ENCODE data around the gene CDK7. TPM values are rescaled to one million over a fixed set of nuclear protein-coding genes. Genes with fewer than 3 reads are reported as not detected.

CDK7 gene
- total RNA-seq, 2 donors from 2014 or later: 39.9 to 40.2 TPM

- DNase-seq (ENCODE audit: low spot score in 2 of 2): no peak
- H3K36me3 Mint-ChIP-seq: no peaks in the 10 kb centered on the region
- no peaks in the 10 kb centered on the region for H3K9me3 Mint-ChIP-seq
- no peak overlapping the region for H3K27ac Mint-ChIP-seq
- no peak for ATAC-seq
These were observed 36.2 kb downstream of the CDK7 start for GRCh38 chr5:69270840-69271239.

GRCh38 chr5:69271376-69271775, 36.7 kb downstream of the CDK7 start:
- ATAC-seq (no peak), DNase-seq (ENCODE audit: low spot score in 2 of 2) (no peak)
- H3K27ac Mint-ChIP-seq: peak overlapping the region; percentile 1 to 51
- no peaks in the 10 kb centered on the region for H3K36me3 Mint-ChIP-seq
- no peaks in the 10 kb centered on the region for H3K9me3 Mint-ChIP-seq

- H3K27ac Mint-ChIP-seq: no peak overlapping the region
- no peak for DNase-seq (ENCODE audit: low spot score in 2 of 2)
- ATAC-seq: no peak
- H3K9me3 Mint-ChIP-seq: no peaks in the 10 kb centered on the region
- peaks cover 0 to 10% of the 10 kb centered on the region in 2 donors for H3K36me3 Mint-ChIP-seq
These were observed 40.9 kb downstream of the CDK7 start for GRCh38 chr5:69275563-69275962.

- DNase-seq (ENCODE audit: low spot score in 2 of 2): no peak
- no peaks in the 10 kb centered on the region for H3K9me3 Mint-ChIP-seq
- ATAC-seq: no peak
- no peak overlapping the region for H3K27ac Mint-ChIP-seq
- peaks cover 0 to 10% of the 10 kb centered on the region in 2 donors for H3K36me3 Mint-ChIP-seq
These were observed 41.9 kb downstream of the CDK7 start for GRCh38 chr5:69276422-69277174.

- no peaks in the 10 kb centered on the region for H3K9me3 Mint-ChIP-seq
- no peak for ATAC-seq
- H3K36me3 Mint-ChIP-seq: peaks cover 0 to 10% of the 10 kb centered on the region in 2 donors
- peak overlapping the region in 1 of 2 donors; percentile 67 for H3K27ac Mint-ChIP-seq
- no peak for DNase-seq (ENCODE audit: low spot score in 2 of 2)
These were observed 44.8 kb downstream of the CDK7 start for GRCh38 chr5:69279517-69279916.

- H3K36me3 Mint-ChIP-seq: peaks cover 0 to 10% of the 10 kb centered on the region in 2 donors
- no peak overlapping the region for H3K27ac Mint-ChIP-seq
- no peak for ATAC-seq
These were observed 46.4 kb downstream of the CDK7 start for GRCh38 chr5:69281114-69281513.

GRCh38 chr5:69284203-69284602, 49.5 kb downstream of the CDK7 start:
- Mint-ChIP-seq H3K36me3 (peaks cover 0 to 6% of the 10 kb centered on the region in 2 donors), H3K9me3 (no peaks in the 10 kb centered on the region), H3K27ac (peak overlapping the region in 1 of 2 donors; percentile 1)
- no peak for DNase-seq (ENCODE audit: low spot score in 2 of 2)
- ATAC-seq: no peak

More at GRCh38 chr5:69281114-69281513, 46.4 kb downstream of the CDK7 start:
- H3K9me3 Mint-ChIP-seq: no peaks in the 10 kb centered on the region
- DNase-seq (ENCODE audit: low spot score in 2 of 2): no peak

GRCh38 chr5:69285448-69286116, 50.9 kb downstream of the CDK7 start:
- Mint-ChIP-seq H3K9me3 (no peaks in the 10 kb centered on the region), H3K36me3 (no peaks in the 10 kb centered on the region), H3K27ac (no peak overlapping the region)
- ATAC-seq (no peak), DNase-seq (ENCODE audit: low spot score in 2 of 2) (no peak)

GRCh38 chr5:69288069-69288468, 53.4 kb downstream of the CDK7 start:
- no peak for DNase-seq (ENCODE audit: low spot score in 2 of 2)
- peak overlapping the region in 1 of 2 donors; percentile 50 for H3K27ac Mint-ChIP-seq
- no peaks in the 10 kb centered on the region for H3K9me3 Mint-ChIP-seq
- ATAC-seq: no peak
- no peaks in the 10 kb centered on the region for H3K36me3 Mint-ChIP-seq

- Mint-ChIP-seq H3K27ac (peak overlapping the region in 1 of 2 donors; percentile 8), H3K36me3 (no peaks in the 10 kb centered on the region), H3K9me3 (no peaks in the 10 kb centered on the region)
- DNase-seq (ENCODE audit: low spot score in 2 of 2) (no peak), ATAC-seq (peak in 1 of 2 donors; percentile 39)
These were observed 54.0 kb downstream of the CDK7 start for GRCh38 chr5:69288688-69289087.

GRCh38 chr5:69292306-69292705, 57.6 kb downstream of the CDK7 start:
- ATAC-seq (no peak), DNase-seq (ENCODE audit: low spot score in 2 of 2) (no peak)
- H3K36me3 Mint-ChIP-seq: no peaks in the 10 kb centered on the region
- H3K27ac Mint-ChIP-seq: no peak overlapping the region
- no peaks in the 10 kb centered on the region for H3K9me3 Mint-ChIP-seq

GRCh38 chr5:69293882-69294281, 59.2 kb downstream of the CDK7 start:
- DNase-seq (ENCODE audit: low spot score in 2 of 2): no peak
- H3K36me3 Mint-ChIP-seq: no peaks in the 10 kb centered on the region
- no peak for ATAC-seq
- no peaks in the 10 kb centered on the region for H3K9me3 Mint-ChIP-seq
- H3K27ac Mint-ChIP-seq: no peak overlapping the region

GRCh38 chr5:69295088-69295754, 60.5 kb downstream of the CDK7 start:
- peaks cover 4 to 9% of the 10 kb centered on the region in 2 donors for H3K36me3 Mint-ChIP-seq
- H3K27ac Mint-ChIP-seq: peak overlapping the region; percentile 2 to 26
- no peaks in the 10 kb centered on the region for H3K9me3 Mint-ChIP-seq
- no peak for DNase-seq (ENCODE audit: low spot score in 2 of 2)
- ATAC-seq: no peak

GRCh38 chr5:69299625-69300024, 64.9 kb downstream of the CDK7 start:
- no peaks in the 10 kb centered on the region for H3K9me3 Mint-ChIP-seq
- no peak overlapping the region for H3K27ac Mint-ChIP-seq
- ATAC-seq: no peak
- no peak for DNase-seq (ENCODE audit: low spot score in 2 of 2)
- peaks cover 4 to 9% of the 10 kb centered on the region in 2 donors for H3K36me3 Mint-ChIP-seq

GRCh38 chr5:69300537-69301203, 66.0 kb downstream of the CDK7 start:
- Mint-ChIP-seq H3K27ac (no peak overlapping the region), H3K36me3 (peaks cover 4 to 9% of the 10 kb centered on the region in 2 donors), H3K9me3 (no peaks in the 10 kb centered on the region)
- ATAC-seq: no peak
- DNase-seq (ENCODE audit: low spot score in 2 of 2): no peak

- DNase-seq (ENCODE audit: low spot score in 2 of 2) (no peak), ATAC-seq (no peak)
- no peak overlapping the region for H3K27ac Mint-ChIP-seq
- H3K36me3 Mint-ChIP-seq: peaks cover 27 to 32% of the 10 kb centered on the region in 2 donors
- peaks cover 2 to 11% of the 10 kb centered on the region in 2 donors for H3K9me3 Mint-ChIP-seq
These were observed 70.8 kb downstream of the CDK7 start for GRCh38 chr5:69305512-69305911.
